ENCODE data around the gene SRSF1.

Gene SRSF1

DNA sequence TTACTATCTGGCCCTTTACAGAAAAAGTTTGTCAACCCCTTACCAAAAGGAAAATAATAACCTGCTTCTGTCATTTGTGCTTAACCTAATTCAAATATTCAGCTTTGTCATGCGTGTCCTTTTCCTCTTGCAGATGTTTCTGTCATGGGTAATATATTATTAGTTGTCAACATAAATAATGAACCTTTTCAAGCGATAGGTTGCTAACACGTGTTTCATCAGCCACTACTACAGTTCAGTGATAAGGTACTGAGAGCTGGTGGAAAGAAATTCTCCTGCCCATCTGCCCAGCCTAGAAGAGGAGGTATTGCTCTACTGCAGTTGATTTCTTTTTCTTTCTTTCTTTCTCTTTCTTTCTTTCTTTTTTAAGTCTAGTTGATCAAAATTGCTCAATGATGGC is 12.0 kb upstream of the SRSF1 start:
- H3K9me3 ChIP-seq (ENCODE audit: control insufficient read depth, insufficient read depth, low read length) = no peaks in the 10 kb centered on the region
- DNase-seq (ENCODE audit: low read depth, low spot score) = no peak
- no CpG with 5 or more reads among the region's 3 CpGs for WGBS (ENCODE audit: insufficient coverage, insufficient read length)
- no peak overlapping the region for H3K4me3 ChIP-seq (ENCODE audit: low read length)
- H3K27me3 ChIP-seq (ENCODE audit: control insufficient read depth, insufficient read depth, low read length) = no peaks in the 10 kb centered on the region
- H3K36me3 ChIP-seq (ENCODE audit: control insufficient read depth, insufficient read depth, low read length) = no peaks in the 10 kb centered on the region
- H3K4me1 ChIP-seq (ENCODE audit: control insufficient read depth, insufficient read depth, low read length) = no peaks in the 10 kb centered on the region
- H3K27ac ChIP-seq (ENCODE audit: low read length) = no peak overlapping the region

DNA sequence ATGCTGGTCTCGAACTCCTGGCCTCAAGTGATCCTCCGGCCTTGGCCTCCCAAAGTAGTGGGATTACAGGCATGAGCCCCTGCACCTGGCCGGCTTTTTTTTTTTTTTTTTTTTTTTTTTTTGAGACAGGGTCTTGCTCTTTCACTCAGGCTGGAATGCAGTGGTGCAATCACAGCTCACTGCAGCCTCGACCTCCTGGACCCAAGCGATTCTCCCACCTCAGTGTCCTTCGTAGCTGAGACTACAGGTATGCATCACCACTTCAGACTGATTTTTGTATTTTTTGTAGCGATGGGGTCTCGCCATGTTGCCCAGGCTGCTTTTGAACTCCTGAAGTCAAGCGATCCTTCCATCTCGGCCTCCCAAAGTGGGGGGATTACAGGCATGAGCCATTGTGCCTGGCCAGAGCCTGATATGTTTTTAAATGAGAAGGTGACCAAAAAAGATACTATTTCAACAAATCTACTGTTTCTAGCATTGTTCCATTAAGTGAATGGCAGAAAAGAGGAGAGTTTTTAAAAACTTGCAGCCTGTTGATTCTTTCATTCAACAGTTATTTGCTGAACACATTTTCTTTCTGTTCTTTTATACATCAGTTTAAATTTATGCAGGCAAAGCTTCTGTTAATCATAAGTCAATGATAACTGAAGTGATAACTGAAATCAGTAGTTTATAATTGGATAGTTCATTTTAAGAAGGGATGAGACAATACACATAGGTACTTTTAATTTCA is 3.2 kb upstream of the SRSF1 start:
- DNase-seq (ENCODE audit: low read depth, low spot score) = no peak
- no peak overlapping the region for H3K4me3 ChIP-seq (ENCODE audit: low read length)
- H3K4me1 ChIP-seq (ENCODE audit: control insufficient read depth, insufficient read depth, low read length) = no peaks in the 10 kb centered on the region
- H3K27ac ChIP-seq (ENCODE audit: low read length) = no peak overlapping the region
- H3K9me3 ChIP-seq (ENCODE audit: control insufficient read depth, insufficient read depth, low read length) = no peaks in the 10 kb centered on the region
- WGBS (ENCODE audit: insufficient coverage, insufficient read length) = no CpG with 5 or more reads among the region's 10 CpGs
- no peaks in the 10 kb centered on the region for H3K27me3 ChIP-seq (ENCODE audit: control insufficient read depth, insufficient read depth, low read length)
- peaks cover 2% of the 10 kb centered on the region; the same call in 1 of the 2 replicates for H3K36me3 ChIP-seq (ENCODE audit: control insufficient read depth, insufficient read depth, low read length)

GRCh38 chr17:58007781-58008706 is 998 bp upstream of the SRSF1 start:
- DNase-seq (ENCODE audit: low read depth, low spot score) = no peak
- Histone ChIP-seq H3K9me3 (ENCODE audit: control insufficient read depth, insufficient read depth, low read length) (no peaks in the 10 kb centered on the region), H3K27me3 (ENCODE audit: control insufficient read depth, insufficient read depth, low read length) (no peaks in the 10 kb centered on the region), H3K36me3 (ENCODE audit: control insufficient read depth, insufficient read depth, low read length) (peaks cover 7% of the 10 kb centered on the region; the same call in 1 of the 2 replicates), H3K4me3 (ENCODE audit: low read length) (peak overlapping the region; percentile 54; the same call in 1 of the 2 replicates), H3K27ac (ENCODE audit: low read length) (no peak overlapping the region), H3K4me1 (ENCODE audit: control insufficient read depth, insufficient read depth, low read length) (no peaks in the 10 kb centered on the region)
- no CpG with 5 or more reads among the region's 47 CpGs for WGBS (ENCODE audit: insufficient coverage, insufficient read length)

DNA sequence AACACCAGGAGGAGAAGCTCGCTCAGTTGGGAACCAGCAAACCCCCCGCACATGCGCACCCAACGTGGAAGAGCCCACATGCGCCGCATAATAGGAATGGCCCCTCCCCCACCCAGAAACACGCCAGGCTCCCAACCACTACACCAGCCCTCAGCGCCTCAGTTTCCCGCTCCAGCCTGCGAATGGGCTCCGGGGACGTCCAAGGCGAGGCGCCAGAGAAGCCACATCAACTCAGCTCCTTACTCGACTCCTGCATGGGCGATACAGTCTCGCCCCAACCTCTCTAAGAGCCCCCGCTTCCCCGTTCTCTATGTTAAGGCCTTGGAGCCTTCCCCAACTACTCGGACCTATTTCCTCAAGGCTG is 504 bp downstream of the SRSF1 start:
- no peak for DNase-seq (ENCODE audit: low read depth, low spot score)
- H3K4me3 ChIP-seq (ENCODE audit: low read length) = peak overlapping the region; percentile 85
- H3K27ac ChIP-seq (ENCODE audit: low read length) = peak overlapping the region; percentile 5
- no peaks in the 10 kb centered on the region for H3K27me3 ChIP-seq (ENCODE audit: control insufficient read depth, insufficient read depth, low read length)
- no CpG with 5 or more reads among the region's 20 CpGs for WGBS (ENCODE audit: insufficient coverage, insufficient read length)
- H3K9me3 ChIP-seq (ENCODE audit: control insufficient read depth, insufficient read depth, low read length) = no peaks in the 10 kb centered on the region
- H3K4me1 ChIP-seq (ENCODE audit: control insufficient read depth, insufficient read depth, low read length) = no peaks in the 10 kb centered on the region
- peaks cover 10% of the 10 kb centered on the region; the same call in 1 of the 2 replicates for H3K36me3 ChIP-seq (ENCODE audit: control insufficient read depth, insufficient read depth, low read length)

- WGBS (ENCODE audit: insufficient coverage, insufficient read length) = no CpG with 5 or more reads among the region's 36 CpGs
- H3K9me3 ChIP-seq (ENCODE audit: control insufficient read depth, insufficient read depth, low read length) = no peaks in the 10 kb centered on the region
- H3K36me3 ChIP-seq (ENCODE audit: control insufficient read depth, insufficient read depth, low read length) = peaks cover 10% of the 10 kb centered on the region; the same call in 1 of the 2 replicates
- DNase-seq (ENCODE audit: low read depth, low spot score) = no peak
- no peak overlapping the region for H3K27ac ChIP-seq (ENCODE audit: low read length)
- no peaks in the 10 kb centered on the region for H3K27me3 ChIP-seq (ENCODE audit: control insufficient read depth, insufficient read depth, low read length)
- peak overlapping the region; percentile 85 for H3K4me3 ChIP-seq (ENCODE audit: low read length)
- no peaks in the 10 kb centered on the region for H3K4me1 ChIP-seq (ENCODE audit: control insufficient read depth, insufficient read depth, low read length)
Measured at GRCh38 chr17:58005728-58006559, 1.1 kb downstream of the SRSF1 start.

GRCh38 chr17:58005031-58005727 is 1.9 kb downstream of the SRSF1 start:
- no peaks in the 10 kb centered on the region for H3K9me3 ChIP-seq (ENCODE audit: control insufficient read depth, insufficient read depth, low read length)
- H3K27me3 ChIP-seq (ENCODE audit: control insufficient read depth, insufficient read depth, low read length) = no peaks in the 10 kb centered on the region
- H3K4me1 ChIP-seq (ENCODE audit: control insufficient read depth, insufficient read depth, low read length) = no peaks in the 10 kb centered on the region
- peak overlapping the region; percentile 85; the same call in 1 of the 2 replicates for H3K4me3 ChIP-seq (ENCODE audit: low read length)
- H3K27ac ChIP-seq (ENCODE audit: low read length) = no peak overlapping the region
- WGBS (ENCODE audit: insufficient coverage, insufficient read length) = no CpG with 5 or more reads among the region's 12 CpGs
- H3K36me3 ChIP-seq (ENCODE audit: control insufficient read depth, insufficient read depth, low read length) = peaks cover 10% of the 10 kb centered on the region; the same call in 1 of the 2 replicates
- DNase-seq (ENCODE audit: low read depth, low spot score) = no peak

GRCh38 chr17:58004060-58004459 is 3.0 kb downstream of the SRSF1 start:
- H3K36me3 ChIP-seq (ENCODE audit: control insufficient read depth, insufficient read depth, low read length) = peaks cover 13% of the 10 kb centered on the region; the same call in 1 of the 2 replicates
- H3K27ac ChIP-seq (ENCODE audit: low read length) = no peak overlapping the region
- no CpG with 5 or more reads among the region's 3 CpGs for WGBS (ENCODE audit: insufficient coverage, insufficient read length)
- H3K4me3 ChIP-seq (ENCODE audit: low read length) = no peak overlapping the region
- H3K4me1 ChIP-seq (ENCODE audit: control insufficient read depth, insufficient read depth, low read length) = no peaks in the 10 kb centered on the region
- H3K27me3 ChIP-seq (ENCODE audit: control insufficient read depth, insufficient read depth, low read length) = no peaks in the 10 kb centered on the region
- no peak for DNase-seq (ENCODE audit: low read depth, low spot score)
- no peaks in the 10 kb centered on the region for H3K9me3 ChIP-seq (ENCODE audit: control insufficient read depth, insufficient read depth, low read length)

DNA sequence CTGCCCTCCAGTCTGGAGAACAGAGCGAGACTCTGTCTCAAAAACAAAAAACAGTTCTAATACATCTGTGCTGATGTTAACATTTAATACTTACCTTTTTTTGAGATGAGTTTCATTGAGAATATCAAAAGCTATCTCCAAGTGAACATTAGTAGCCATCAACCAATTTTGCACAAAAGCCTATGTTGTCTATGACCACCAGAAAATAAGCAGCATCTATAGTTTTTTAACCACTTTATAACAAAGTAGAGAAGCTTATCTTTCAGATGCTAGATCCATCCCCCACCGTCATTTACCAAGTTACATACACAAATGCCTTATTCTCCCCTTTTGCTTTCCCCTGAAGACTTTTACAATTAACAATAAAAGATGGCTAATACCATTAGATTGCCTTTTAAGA is 4.1 kb downstream of the SRSF1 start:
- H3K4me3 ChIP-seq (ENCODE audit: low read length) = no peak overlapping the region

GRCh38 chr17:58002154-58002948 is 4.7 kb downstream of the SRSF1 start:
- Histone ChIP-seq H3K27me3 (ENCODE audit: control insufficient read depth, insufficient read depth, low read length) (no peaks in the 10 kb centered on the region), H3K27ac (ENCODE audit: low read length) (no peak overlapping the region), H3K4me1 (ENCODE audit: control insufficient read depth, insufficient read depth, low read length) (no peaks in the 10 kb centered on the region), H3K36me3 (ENCODE audit: control insufficient read depth, insufficient read depth, low read length) (peaks cover 15% of the 10 kb centered on the region; the same call in 1 of the 2 replicates), H3K4me3 (ENCODE audit: low read length) (no peak overlapping the region), H3K9me3 (ENCODE audit: control insufficient read depth, insufficient read depth, low read length) (no peaks in the 10 kb centered on the region)
- WGBS (ENCODE audit: insufficient coverage, insufficient read length) = 100% methylated on average over 2 of the region's 4 CpGs
- no peak for DNase-seq (ENCODE audit: low read depth, low spot score)

More for the DNA sequence above, 4.1 kb downstream of the SRSF1 start:
- Histone ChIP-seq H3K4me1 (ENCODE audit: control insufficient read depth, insufficient read depth, low read length) (no peaks in the 10 kb centered on the region), H3K27me3 (ENCODE audit: control insufficient read depth, insufficient read depth, low read length) (no peaks in the 10 kb centered on the region), H3K27ac (ENCODE audit: low read length) (no peak overlapping the region), H3K9me3 (ENCODE audit: control insufficient read depth, insufficient read depth, low read length) (no peaks in the 10 kb centered on the region), H3K36me3 (ENCODE audit: control insufficient read depth, insufficient read depth, low read length) (peaks cover 15% of the 10 kb centered on the region; the same call in 1 of the 2 replicates)
- no CpG with 5 or more reads among the region's 2 CpGs for WGBS (ENCODE audit: insufficient coverage, insufficient read length)
- no peak for DNase-seq (ENCODE audit: low read depth, low spot score)
